ENCODE results near the gene KRABD2.

Gene KRABD2

DNA sequence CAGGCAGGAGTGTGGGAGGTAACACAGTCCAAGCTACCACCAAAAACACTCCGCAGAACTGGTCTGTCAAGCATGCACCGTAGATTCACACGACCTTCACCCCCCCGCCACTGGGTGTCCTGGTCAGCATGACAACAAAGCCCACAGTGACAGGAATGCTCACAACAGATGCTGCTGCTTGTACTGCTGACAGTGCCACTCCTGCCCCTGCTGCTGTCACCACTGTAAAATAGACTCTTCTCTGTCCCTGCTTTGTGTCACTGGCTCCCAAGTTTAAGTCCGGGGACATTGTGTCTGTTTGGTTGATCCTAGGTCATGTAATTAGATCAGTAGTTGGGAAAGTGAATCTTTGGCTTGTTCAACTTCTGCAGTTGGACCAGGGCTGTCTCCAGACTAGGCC is 43.8 kb downstream of the KRABD2 start:
- no peak overlapping the region for H3K27ac ChIP-seq (ENCODE audit: control insufficient read depth, insufficient read depth)
- ATAC-seq (no peak), DNase-seq (ENCODE audit: low read depth, low spot score) (no peak), FAIRE-seq (no peak)
- H3K9me3 ChIP-seq (replicated peaks; ENCODE audit: control insufficient read depth, insufficient read depth, low read length) = no peaks in the 10 kb centered on the region
- H3K79me2 ChIP-seq (ENCODE audit: control insufficient read depth, insufficient read depth, low read length) = no peaks in the 10 kb centered on the region
- H3K4me1 ChIP-seq (ENCODE audit: control insufficient read depth, insufficient read depth, low read length) = no peaks in the 10 kb centered on the region
- RAD21 ChIA-PET (ENCODE audit: unreplicated experiment) = no interaction called here
- CTCF ChIA-PET = no interaction called here
- TF ChIP-seq, protein P1, sequence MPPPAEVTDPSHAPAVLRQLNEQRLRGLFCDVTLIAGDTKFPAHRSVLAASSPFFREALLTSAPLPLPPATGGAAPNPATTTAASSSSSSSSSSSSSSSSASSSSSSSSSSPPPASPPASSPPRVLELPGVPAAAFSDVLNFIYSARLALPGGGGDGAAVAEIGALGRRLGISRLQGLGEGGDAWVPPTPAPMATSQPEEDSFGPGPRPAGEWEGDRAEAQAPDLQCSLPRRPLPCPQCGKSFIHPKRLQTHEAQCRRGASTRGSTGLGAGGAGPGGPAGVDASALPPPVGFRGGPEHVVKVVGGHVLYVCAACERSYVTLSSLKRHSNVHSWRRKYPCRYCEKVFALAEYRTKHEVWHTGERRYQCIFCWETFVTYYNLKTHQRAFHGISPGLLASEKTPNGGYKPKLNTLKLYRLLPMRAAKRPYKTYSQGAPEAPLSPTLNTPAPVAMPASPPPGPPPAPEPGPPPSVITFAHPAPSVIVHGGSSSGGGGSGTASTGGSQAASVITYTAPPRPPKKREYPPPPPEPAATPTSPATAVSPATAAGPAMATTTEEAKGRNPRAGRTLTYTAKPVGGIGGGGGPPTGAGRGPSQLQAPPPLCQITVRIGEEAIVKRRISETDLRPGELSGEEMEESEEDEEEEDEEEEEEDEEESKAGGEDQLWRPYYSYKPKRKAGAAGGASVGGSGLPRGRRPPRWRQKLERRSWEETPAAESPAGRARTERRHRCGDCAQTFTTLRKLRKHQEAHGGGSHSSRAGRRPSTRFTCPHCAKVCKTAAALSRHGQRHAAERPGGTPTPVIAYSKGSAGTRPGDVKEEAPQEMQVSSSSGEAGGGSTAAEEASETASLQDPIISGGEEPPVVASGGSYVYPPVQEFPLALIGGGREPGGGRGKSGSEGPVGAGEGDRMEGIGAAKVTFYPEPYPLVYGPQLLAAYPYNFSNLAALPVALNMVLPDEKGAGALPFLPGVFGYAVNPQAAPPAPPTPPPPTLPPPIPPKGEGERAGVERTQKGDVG (CRISPR knock-in tag; IDR thresholded peaks at IDR 0.05) = no peak
- no peak for TF ChIP-seq SPI1 (IDR thresholded peaks at IDR 0.05; ENCODE audit: borderline replicate concordance, insufficient read depth, low read depth, low read length)
- in situ Hi-C loops (cut with MboI) = no loop called here
- no peaks in the 10 kb centered on the region; a peak in 1 of 4 replicates for H3K27me3 ChIP-seq (replicated peaks in 1 of 2; ENCODE audit: control insufficient read depth in 2 of 2, insufficient read depth in 2 of 2, low read length in 1 of 2)
- no TSS peak for BruUV-seq (replicated peaks)
- POLR2A ChIA-PET = interaction anchor here (0.7 kb wide), 1 partner anchor 415 kb away, joined by 4 read pairs; no protein-coding TSS in a partner anchor
- SMC1A ChIA-PET (ENCODE audit: uncharacterized antibody, unreplicated experiment) = no interaction called here
- intact Hi-C loops (cut with micrococcal nuclease; ENCODE audit: unreplicated experiment) = no loop called here
- WGBS (ENCODE audit: insufficient coverage, insufficient replicate concordance, low lambda C conversion rate, missing lambda C conversion rate) = 56% methylated on average over 5 of the region's 5 CpGs
- H2AFZ ChIP-seq (ENCODE audit: control insufficient read depth, low read depth, low read length) = no peak overlapping the region
- no peaks in the 10 kb centered on the region for H3K36me3 ChIP-seq (ENCODE audit: control insufficient read depth in 2 of 2, insufficient read depth in 2 of 2, low read length in 1 of 2)
- no peaks in the 10 kb centered on the region for H4K20me1 ChIP-seq (ENCODE audit: control insufficient read depth, insufficient read depth)
- H3K4me3 ChIP-seq = no peak overlapping the region
- H3K9ac ChIP-seq (ENCODE audit: control insufficient read depth, insufficient read depth, low read length) = no peak overlapping the region
- H3K4me2 ChIP-seq (ENCODE audit: control insufficient read depth, insufficient read depth) = no peak overlapping the region

DNA sequence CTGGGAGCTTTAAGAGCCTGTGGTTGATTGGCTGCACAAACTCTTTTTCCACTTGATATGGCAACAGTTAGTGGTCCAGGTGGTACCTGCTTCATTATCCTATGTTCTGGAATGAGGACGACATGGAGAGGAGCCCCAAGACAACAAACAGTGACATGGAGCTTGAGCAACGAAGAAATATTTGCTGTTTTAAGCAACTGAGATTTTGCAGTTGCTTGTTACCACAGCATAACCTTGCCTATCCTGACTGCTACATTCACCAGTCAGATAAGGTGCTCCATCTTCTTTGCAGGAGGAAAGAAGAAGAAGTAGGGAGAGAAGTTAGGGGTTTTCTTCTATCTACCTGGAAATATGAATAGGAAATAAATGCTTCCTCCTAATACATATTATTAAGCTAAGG is 44.4 kb downstream of the KRABD2 start:
- Histone ChIP-seq H3K4me2 (ENCODE audit: control insufficient read depth, insufficient read depth) (no peak overlapping the region), H2AFZ (ENCODE audit: control insufficient read depth, low read depth, low read length) (no peak overlapping the region), H3K9me3 (replicated peaks; ENCODE audit: control insufficient read depth, insufficient read depth, low read length) (no peaks in the 10 kb centered on the region), H4K20me1 (ENCODE audit: control insufficient read depth, insufficient read depth) (no peaks in the 10 kb centered on the region), H3K36me3 (ENCODE audit: control insufficient read depth in 2 of 2, insufficient read depth in 2 of 2, low read length in 1 of 2) (no peaks in the 10 kb centered on the region), H3K27me3 (replicated peaks in 1 of 2; ENCODE audit: control insufficient read depth in 2 of 2, insufficient read depth in 2 of 2, low read length in 1 of 2) (peaks cover 0 to 3% of the 10 kb centered on the region in 2 experiments; a peak in 1 of 4 replicates), H3K4me1 (ENCODE audit: control insufficient read depth, insufficient read depth, low read length) (no peaks in the 10 kb centered on the region), H3K4me3 (no peak overlapping the region), H3K79me2 (ENCODE audit: control insufficient read depth, insufficient read depth, low read length) (no peaks in the 10 kb centered on the region), H3K27ac (ENCODE audit: control insufficient read depth, insufficient read depth) (no peak overlapping the region), H3K9ac (ENCODE audit: control insufficient read depth, insufficient read depth, low read length) (no peak overlapping the region)
- WGBS (ENCODE audit: insufficient coverage, insufficient replicate concordance, low lambda C conversion rate, missing lambda C conversion rate) = 39% methylated on average over 2 of the region's 2 CpGs
- FAIRE-seq (no peak), DNase-seq (ENCODE audit: low read depth, low spot score) (no peak), ATAC-seq (no peak)
- BruUV-seq (replicated peaks) = no TSS peak
- RAD21 ChIA-PET (ENCODE audit: unreplicated experiment) = no interaction called here
- CTCF ChIA-PET = no interaction called here
- POLR2A ChIA-PET = no interaction called here
- SMC1A ChIA-PET (ENCODE audit: uncharacterized antibody, unreplicated experiment) = no interaction called here
- intact Hi-C loops (cut with micrococcal nuclease; ENCODE audit: unreplicated experiment) (no loop called here), in situ Hi-C loops (cut with MboI) (no loop called here)
- no peak for TF ChIP-seq POLR2AphosphoS5 (IDR thresholded peaks at IDR 0.05; ENCODE audit: low read length)
- TF ChIP-seq, protein P2, sequence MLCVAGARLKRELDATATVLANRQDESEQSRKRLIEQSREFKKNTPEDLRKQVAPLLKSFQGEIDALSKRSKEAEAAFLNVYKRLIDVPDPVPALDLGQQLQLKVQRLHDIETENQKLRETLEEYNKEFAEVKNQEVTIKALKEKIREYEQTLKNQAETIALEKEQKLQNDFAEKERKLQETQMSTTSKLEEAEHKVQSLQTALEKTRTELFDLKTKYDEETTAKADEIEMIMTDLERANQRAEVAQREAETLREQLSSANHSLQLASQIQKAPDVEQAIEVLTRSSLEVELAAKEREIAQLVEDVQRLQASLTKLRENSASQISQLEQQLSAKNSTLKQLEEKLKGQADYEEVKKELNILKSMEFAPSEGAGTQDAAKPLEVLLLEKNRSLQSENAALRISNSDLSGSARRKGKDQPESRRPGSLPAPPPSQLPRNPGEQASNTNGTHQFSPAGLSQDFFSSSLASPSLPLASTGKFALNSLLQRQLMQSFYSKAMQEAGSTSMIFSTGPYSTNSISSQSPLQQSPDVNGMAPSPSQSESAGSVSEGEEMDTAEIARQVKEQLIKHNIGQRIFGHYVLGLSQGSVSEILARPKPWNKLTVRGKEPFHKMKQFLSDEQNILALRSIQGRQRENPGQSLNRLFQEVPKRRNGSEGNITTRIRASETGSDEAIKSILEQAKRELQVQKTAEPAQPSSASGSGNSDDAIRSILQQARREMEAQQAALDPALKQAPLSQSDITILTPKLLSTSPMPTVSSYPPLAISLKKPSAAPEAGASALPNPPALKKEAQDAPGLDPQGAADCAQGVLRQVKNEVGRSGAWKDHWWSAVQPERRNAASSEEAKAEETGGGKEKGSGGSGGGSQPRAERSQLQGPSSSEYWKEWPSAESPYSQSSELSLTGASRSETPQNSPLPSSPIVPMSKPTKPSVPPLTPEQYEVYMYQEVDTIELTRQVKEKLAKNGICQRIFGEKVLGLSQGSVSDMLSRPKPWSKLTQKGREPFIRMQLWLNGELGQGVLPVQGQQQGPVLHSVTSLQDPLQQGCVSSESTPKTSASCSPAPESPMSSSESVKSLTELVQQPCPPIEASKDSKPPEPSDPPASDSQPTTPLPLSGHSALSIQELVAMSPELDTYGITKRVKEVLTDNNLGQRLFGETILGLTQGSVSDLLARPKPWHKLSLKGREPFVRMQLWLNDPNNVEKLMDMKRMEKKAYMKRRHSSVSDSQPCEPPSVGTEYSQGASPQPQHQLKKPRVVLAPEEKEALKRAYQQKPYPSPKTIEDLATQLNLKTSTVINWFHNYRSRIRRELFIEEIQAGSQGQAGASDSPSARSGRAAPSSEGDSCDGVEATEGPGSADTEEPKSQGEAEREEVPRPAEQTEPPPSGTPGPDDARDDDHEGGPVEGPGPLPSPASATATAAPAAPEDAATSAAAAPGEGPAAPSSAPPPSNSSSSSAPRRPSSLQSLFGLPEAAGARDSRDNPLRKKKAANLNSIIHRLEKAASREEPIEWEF (IDR thresholded peaks at IDR 0.05; ENCODE audit: insufficient replicate concordance, low read depth, low read length) = no peak
- no peak for TF ChIP-seq ZZZ3 (IDR thresholded peaks at IDR 0.05; ENCODE audit: control insufficient read depth, insufficient read length, low read depth)
- TF ChIP-seq WRNIP1 (IDR thresholded peaks at IDR 0.05; ENCODE audit: borderline replicate concordance, low read depth, low read length) = no peak
- no peak for TF ChIP-seq NFYA (IDR thresholded peaks at IDR 0.05; ENCODE audit: borderline replicate concordance, low read depth, low read length)
- TF ChIP-seq, protein P3, sequence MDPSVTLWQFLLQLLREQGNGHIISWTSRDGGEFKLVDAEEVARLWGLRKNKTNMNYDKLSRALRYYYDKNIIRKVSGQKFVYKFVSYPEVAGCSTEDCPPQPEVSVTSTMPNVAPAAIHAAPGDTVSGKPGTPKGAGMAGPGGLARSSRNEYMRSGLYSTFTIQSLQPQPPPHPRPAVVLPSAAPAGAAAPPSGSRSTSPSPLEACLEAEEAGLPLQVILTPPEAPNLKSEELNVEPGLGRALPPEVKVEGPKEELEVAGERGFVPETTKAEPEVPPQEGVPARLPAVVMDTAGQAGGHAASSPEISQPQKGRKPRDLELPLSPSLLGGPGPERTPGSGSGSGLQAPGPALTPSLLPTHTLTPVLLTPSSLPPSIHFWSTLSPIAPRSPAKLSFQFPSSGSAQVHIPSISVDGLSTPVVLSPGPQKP (IDR thresholded peaks at IDR 0.05; ENCODE audit: low read depth, low read length) = no peak

Data from GM12878 (cell line).